ENCODE measurements around the gene FRMD4A. TPM values are rescaled to one million over a fixed set of nuclear protein-coding genes. Genes with fewer than 3 reads are reported as not detected.

The FRMD4A gene
- total and polyA plus RNA-seq, 2 of the 4 experiments (the other 2 are of a cell fraction), result 30.3 to 68.8 TPM

DNA sequence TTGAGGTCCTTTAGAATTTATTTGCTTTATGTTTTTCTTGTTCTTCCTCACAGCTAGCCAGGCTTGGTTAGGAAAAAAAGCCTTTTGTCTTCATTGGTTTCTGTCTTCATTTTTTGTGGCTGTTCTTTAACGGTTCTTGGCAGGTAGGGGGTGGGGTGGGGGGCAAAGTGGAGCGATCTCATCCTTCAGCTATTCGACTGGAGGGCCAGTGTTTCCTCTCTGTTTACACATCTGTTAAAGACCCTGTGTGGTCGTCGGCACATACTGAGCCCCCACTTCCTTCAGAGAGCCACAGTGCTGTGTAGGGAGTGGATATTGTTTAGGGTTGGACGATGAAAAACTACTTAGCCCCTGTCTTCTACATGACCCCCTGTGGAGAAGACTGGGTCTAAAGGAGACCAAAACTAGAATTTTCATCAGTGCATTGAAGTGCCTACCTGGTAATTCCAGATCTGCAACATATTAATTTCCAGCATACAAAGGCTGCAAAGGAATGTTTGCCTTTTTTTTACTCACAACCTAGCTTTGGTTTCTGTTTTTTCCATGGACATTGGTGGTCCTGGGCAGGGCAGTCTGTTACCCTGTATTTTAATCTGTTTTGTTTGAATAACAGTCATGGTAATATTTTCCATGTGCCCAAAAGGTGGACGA is 714.9 kb downstream of the FRMD4A start:
- in situ Hi-C loops (cut with MboI; ENCODE audit: low sequenced_read_pairs) (loop anchor here (10.0 kb wide), 1 partner anchor 159 kb away; no protein-coding TSS in a partner anchor), dilution Hi-C loops (cut with HindIII; ENCODE audit: low sequenced_read_pairs, unreplicated experiment) (no loop called here), intact Hi-C loops (cut with micrococcal nuclease) (loop anchor here (10.0 kb wide), 1 partner anchor 859 kb away; no protein-coding TSS in a partner anchor)
- Histone ChIP-seq H3K4me2 (ENCODE audit: low read depth, low read length) (no peak overlapping the region), H2BK5ac (ENCODE audit: low read depth, low read length, poor library complexity, severe bottlenecking) (peak overlapping the region; percentile 38), H3K4me3 (ENCODE audit: insufficient read depth, low read depth, low read length) (no peak overlapping the region), H3K9ac (ENCODE audit: low read depth, low read length) (no peak overlapping the region), H2BK15ac (ENCODE audit: low read depth, low read length) (peak overlapping the region; percentile 50; the same call in 2 of the 3 replicates), H2AK5ac (ENCODE audit: low read depth, low read length) (peak overlapping the region; percentile 75), H2BK20ac (ENCODE audit: low read depth, low read length) (peak overlapping the region; percentile 60; the same call in 1 of the 2 replicates), H3K9me1 (ENCODE audit: insufficient read depth, low read length) (peaks cover 15% of the 10 kb centered on the region), H3K27ac (ENCODE audit: insufficient read depth, low read length) (peak overlapping the region; percentile 46; the same call in 1 of the 2 replicates), H3K23ac (ENCODE audit: low read depth, low read length) (peak overlapping the region; percentile 29; the same call in 1 of the 2 replicates), H3K36me3 (ENCODE audit: control insufficient read depth, insufficient read depth, low read length) (peaks cover 14% of the 10 kb centered on the region), H2AK9ac (replicated peaks; ENCODE audit: low read depth, low read length, poor library complexity) (no peak overlapping the region), H2BK120ac (ENCODE audit: low read depth, low read length) (peak overlapping the region; percentile 26), H4K8ac (ENCODE audit: low read depth in 2 of 2, low read length in 2 of 2) (peak overlapping the region in 1 of 2 experiments; percentile 63; a peak in 2 of 4 replicates), H3K9me3 (ENCODE audit: control insufficient read depth, insufficient read depth, low read length) (no peaks in the 10 kb centered on the region), H3K14ac (replicated peaks; ENCODE audit: low read depth, low read length) (peak overlapping the region; percentile 53; the same call in 1 of the 2 replicates), H3K56ac (ENCODE audit: extremely low read depth, insufficient read depth, low read length) (no peak overlapping the region), H3K4ac (ENCODE audit: low read depth, low read length) (peak overlapping the region; percentile 40; the same call in 1 of the 2 replicates), H2AFZ (replicated peaks; ENCODE audit: low read length, poor library complexity) (peak overlapping the region; percentile 73), H3K27me3 (ENCODE audit: control insufficient read depth, insufficient read depth, low read length) (no peaks in the 10 kb centered on the region), H3K18ac (ENCODE audit: low read depth, low read length) (peak overlapping the region; percentile 65; the same call in 1 of the 2 replicates), H4K5ac (ENCODE audit: low read depth, low read length) (peak overlapping the region; percentile 0), H3K4me1 (ENCODE audit: control insufficient read depth, insufficient read depth, low read length) (peaks cover 8% of the 10 kb centered on the region; the same call in 1 of the 2 replicates), H3K79me1 (ENCODE audit: low read depth in 1 of 2, low read length in 2 of 2) (peaks cover 3 to 12% of the 10 kb centered on the region in 2 experiments; a peak in 2 of 4 replicates), H4K20me1 (ENCODE audit: insufficient read depth, low read length) (no peaks in the 10 kb centered on the region), H4K91ac (ENCODE audit: insufficient read depth, low read depth, low read length) (peak overlapping the region; percentile 25; the same call in 1 of the 2 replicates)
- ChIA-PET POLR2A (ENCODE audit: unreplicated experiment) (no interaction called here), CTCF (interaction anchor here (1.4 kb wide), 1 partner anchor 44 kb away, joined by 3 read pairs; no protein-coding TSS in a partner anchor)
- no TSS peak for BruUV-seq (replicated peaks)
- no peak for DNase-seq
- TF ChIP-seq BHLHE40 (IDR thresholded peaks at IDR 0.05; ENCODE audit: low read depth, low read length), result no peak
- no peak for TF ChIP-seq CEBPB (IDR thresholded peaks at IDR 0.05; ENCODE audit: low read depth, low read length)
- no peak for TF ChIP-seq POLR2A (IDR thresholded peaks at IDR 0.05; ENCODE audit: low read depth, low read length)
- TF ChIP-seq SMC3 (IDR thresholded peaks at IDR 0.05; ENCODE audit: low read depth, low read length), result no peak
- TF ChIP-seq, protein P1, sequence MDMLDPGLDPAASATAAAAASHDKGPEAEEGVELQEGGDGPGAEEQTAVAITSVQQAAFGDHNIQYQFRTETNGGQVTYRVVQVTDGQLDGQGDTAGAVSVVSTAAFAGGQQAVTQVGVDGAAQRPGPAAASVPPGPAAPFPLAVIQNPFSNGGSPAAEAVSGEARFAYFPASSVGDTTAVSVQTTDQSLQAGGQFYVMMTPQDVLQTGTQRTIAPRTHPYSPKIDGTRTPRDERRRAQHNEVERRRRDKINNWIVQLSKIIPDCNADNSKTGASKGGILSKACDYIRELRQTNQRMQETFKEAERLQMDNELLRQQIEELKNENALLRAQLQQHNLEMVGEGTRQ (IDR thresholded peaks at IDR 0.05; ENCODE audit: low read depth, low read length), result no peak
- TF ChIP-seq MXI1 (IDR thresholded peaks at IDR 0.05; ENCODE audit: borderline replicate concordance, low read depth, low read length), result no peak
- no CpG with 5 or more reads among the region's 7 CpGs for WGBS, 2 experiments (ENCODE audit: extremely low coverage in 2 of 2, insufficient read length in 1 of 2)
- ATAC-seq (ENCODE audit: low read depth), result no peak

Measured in IMR-90 (cell line).